Measurements from ENCODE around the gene C17orf58.
A peak's percentile ranks its signal among the peaks of the same experiment; 100 is the strongest.

Gene C17orf58

DNA sequence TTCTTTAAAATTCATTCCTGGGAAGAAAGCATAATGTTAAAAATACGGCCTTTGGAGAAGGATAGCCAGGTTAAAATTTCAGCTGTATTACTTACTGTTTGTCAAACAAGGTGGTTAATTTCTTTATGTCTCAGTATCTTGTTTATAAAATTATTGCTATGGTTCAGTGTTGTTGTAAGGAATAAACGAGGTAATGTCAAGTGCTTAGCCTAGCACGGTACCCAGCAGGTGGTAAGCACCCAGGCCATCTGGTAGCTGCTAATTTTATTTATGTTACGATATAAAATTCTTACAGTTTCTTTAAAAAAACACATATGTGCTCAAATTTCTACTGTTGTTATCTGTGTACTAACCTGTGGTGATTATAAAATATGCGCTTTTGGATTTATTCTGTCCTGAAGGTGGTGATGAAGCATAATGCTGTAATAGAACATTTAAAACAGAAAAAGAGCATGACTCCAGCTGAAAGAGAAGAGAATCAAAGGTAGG lies 48.9 kb downstream of the C17orf58 start:
- DNase-seq, result no peak

DNA sequence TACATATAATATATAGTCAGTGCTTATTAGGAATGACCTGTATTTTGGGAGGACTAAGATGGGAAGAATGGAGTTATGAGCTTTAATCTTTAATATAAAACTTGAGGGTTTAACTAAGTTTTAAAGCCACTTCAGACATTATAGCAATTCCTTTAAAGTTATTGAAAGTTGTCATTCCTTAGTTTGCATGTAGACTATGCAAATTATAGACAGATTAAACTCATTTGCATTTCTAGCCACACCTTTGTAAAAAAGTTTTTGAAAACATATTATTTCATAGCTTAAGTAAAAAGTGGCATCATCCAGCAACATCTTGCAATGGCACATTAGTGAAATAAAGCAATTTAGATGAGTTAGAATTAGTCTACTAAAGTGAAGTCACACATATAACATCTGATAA lies 49.8 kb downstream of the C17orf58 start:
- no peak for DNase-seq

DNA sequence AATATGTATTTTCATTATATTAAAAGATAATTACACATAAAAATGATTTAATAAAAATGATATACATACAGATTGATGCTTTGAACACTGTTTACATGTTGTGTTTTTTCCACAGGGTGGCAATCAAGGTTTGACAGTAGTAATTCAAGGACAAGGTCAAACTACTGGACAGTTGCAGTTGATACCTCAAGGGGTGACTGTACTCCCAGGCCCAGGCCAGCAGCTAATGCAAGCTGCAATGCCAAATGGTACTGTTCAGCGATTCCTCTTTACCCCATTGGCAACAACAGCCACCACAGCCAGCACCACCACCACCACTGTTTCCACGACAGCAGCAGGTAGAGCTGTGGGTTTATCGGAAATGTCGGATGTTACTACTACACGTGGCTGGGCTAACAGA lies 52.2 kb downstream of the C17orf58 start:
- DNase-seq, result no peak

DNA sequence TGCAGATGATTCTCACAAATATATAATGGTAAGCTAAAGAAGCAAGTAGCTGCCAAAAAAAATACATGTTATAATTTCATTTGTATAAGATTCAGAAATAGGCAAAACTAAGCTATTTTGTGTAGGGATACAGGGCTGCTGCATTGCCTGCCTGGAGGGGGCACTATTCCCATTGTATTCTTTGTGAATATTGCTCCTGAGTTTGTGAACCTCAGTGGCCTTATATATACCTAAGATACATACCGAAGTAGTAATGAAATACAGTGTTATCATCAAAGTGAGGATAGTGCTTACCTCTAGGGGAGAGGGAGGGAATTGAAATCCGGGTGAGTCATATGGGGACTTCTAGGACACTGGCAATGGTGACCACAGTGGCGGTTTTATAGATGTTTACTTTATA lies 53.5 kb downstream of the C17orf58 start:
- DNase-seq, result peak; percentile 2
